GM23338 (cell line): ENCODE measurements around the gene RXRA.

Source experiments
- EZH2 ChIP-seq: fragments of 200-600 bp; sonication (generic); IDR thresholded peaks from one replicate; pipeline ENCODE4 v1.8.0; 2017; ENCODE audit warnings: antibody characterized with exemption, mild to moderate bottlenecking, low read depth; ENCODE audit not compliant: unreplicated experiment
- POLR2AphosphoS5 ChIP-seq: IDR thresholded peaks from 2 replicates; pipeline ENCODE4 v1.6.1; 2016; ENCODE audit warnings: antibody characterized with exemption, low read depth

DNA sequence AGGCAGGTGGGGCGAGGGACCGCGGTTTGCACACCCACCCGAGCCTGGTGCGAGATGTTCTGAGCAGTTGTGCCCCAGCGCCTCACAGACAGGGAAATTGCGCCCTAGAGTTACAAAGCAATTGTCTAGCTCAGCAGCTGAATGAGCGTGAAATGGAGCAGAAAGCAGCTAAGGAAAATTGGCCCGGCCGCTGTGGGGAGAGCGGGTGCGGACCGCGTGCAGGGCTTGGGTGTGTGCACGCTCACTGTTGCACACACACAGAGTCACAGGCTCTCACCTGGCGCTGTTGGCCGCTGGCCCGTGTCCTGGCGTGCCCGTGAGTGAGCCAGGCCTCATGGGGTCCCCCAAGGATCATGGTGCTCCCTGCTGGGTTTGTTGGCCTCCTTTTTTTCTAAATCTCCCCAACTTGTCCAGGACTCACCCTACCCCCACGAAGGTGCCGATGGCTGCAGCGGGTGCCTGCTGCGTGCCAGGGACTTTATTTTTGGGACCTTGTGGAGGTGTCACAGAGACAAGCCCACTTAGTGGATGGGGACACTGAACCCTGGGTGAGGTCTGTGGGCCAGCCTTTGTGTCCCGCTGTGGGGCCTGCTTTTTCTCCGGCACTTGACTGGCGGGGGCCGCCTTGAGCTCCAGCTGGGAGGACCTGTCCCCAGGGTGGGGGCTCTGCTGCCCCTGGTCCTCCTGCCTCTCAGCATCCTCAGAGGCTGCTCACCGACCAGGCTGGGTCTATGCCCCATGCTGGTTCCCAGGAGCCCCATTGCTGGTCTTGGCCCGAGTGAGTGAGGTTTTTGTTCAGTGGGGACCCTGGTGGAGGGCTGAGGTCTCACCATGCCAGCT lies 5.2 kb downstream of the RXRA start:
- TF ChIP-seq EZH2, result no peak
- no peak for TF ChIP-seq POLR2AphosphoS5
